HEK293 (cell line): ENCODE measurements around the gene DNMBP.
"Not testable (repeated sequence)": the region's sequence is repeated elsewhere in the genome, so short reads cannot be mapped to it uniquely, and the experiment has no call there.

Experiments
- MEIS1 ChIP-seq: sonication (generic); formaldehyde crosslinking; IDR thresholded peaks from 2 replicates; pipeline ENCODE4 v1.8.1; 2022; ENCODE audit warnings: missing genetic modification reagents, mild to moderate bottlenecking, borderline replicate concordance
- TF ChIP-seq, protein P1 (sequence below): fragments of 450-650 bp; formaldehyde crosslinking; IDR thresholded peaks from 2 replicates; pipeline ENCODE4 v1.5.1; 2016; ENCODE audit warnings: missing biosample characterization, missing genetic modification characterization
- TF ChIP-seq, protein P2 (sequence below): fragments of 450-650 bp; formaldehyde crosslinking; IDR thresholded peaks from 2 replicates; pipeline ENCODE4 v1.5.1; 2016; ENCODE audit warnings: missing biosample characterization, missing genetic modification characterization

DNA sequence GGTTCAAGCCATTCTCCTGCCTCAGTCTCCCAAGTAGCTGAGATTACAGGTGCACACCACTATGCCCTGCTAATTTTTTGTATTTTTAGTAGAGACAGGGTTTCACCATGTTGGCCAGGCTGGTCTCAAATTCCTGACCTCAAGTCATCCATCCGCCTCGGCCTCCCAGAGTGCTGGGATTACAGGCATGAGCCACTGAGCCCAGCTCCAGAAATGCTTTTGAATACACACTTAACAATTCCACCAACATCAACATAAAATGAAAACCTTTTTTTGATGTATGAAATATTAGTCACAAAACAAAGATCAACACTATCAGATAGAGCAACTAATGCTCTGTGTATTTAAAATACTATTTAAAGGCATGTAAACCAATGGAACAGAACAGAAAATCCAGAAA lies 63.7 kb downstream of the DNMBP start:
- not testable (repeated sequence) for TF ChIP-seq MEIS1
- TF ChIP-seq, protein P1, sequence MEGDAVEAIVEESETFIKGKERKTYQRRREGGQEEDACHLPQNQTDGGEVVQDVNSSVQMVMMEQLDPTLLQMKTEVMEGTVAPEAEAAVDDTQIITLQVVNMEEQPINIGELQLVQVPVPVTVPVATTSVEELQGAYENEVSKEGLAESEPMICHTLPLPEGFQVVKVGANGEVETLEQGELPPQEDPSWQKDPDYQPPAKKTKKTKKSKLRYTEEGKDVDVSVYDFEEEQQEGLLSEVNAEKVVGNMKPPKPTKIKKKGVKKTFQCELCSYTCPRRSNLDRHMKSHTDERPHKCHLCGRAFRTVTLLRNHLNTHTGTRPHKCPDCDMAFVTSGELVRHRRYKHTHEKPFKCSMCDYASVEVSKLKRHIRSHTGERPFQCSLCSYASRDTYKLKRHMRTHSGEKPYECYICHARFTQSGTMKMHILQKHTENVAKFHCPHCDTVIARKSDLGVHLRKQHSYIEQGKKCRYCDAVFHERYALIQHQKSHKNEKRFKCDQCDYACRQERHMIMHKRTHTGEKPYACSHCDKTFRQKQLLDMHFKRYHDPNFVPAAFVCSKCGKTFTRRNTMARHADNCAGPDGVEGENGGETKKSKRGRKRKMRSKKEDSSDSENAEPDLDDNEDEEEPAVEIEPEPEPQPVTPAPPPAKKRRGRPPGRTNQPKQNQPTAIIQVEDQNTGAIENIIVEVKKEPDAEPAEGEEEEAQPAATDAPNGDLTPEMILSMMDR (tag by site-specific recombination), result not testable (repeated sequence)
- TF ChIP-seq, protein P2, sequence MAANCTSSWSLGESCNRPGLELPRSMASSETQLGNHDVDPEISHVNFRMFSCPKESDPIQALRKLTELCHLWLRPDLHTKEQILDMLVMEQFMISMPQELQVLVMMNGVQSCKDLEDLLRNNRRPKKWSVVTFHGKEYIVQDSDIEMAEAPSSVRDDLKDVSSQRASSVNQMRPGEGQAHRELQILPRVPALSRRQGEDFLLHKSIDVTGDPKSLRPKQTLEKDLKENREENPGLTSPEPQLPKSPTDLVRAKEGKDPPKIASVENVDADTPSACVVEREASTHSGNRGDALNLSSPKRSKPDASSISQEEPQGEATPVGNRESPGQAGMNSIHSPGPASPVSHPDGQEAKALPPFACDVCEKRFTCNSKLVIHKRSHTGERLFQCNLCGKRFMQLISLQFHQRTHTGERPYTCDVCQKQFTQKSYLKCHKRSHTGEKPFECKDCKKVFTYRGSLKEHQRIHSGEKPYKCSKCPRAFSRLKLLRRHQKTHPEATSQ (tag by site-specific recombination), result not testable (repeated sequence)
